KOPT-K1 (cell line): ENCODE results near the gene ETNK1.

Source experiments
- H3K27ac ChIP-seq: fragments of 200-600 bp; sonication (generic); 2 replicates; pipeline ENCODE4 v1.5.1; 2016; ENCODE audit warnings: antibody characterized with exemption, mild to moderate bottlenecking, low read depth, low read length; ENCODE audit not compliant: poor library complexity, severe bottlenecking
- H3K36me3 ChIP-seq: fragments of 200-600 bp; sonication (generic); 2 replicates; pipeline ENCODE4 v1.5.1; 2017; ENCODE audit warnings: antibody characterized with exemption, mild to moderate bottlenecking, low read length, moderate library complexity; ENCODE audit not compliant: insufficient read depth
- H3K9me3 ChIP-seq: fragments of 200-600 bp; sonication (generic); 2 replicates; pipeline ENCODE4 v1.5.1; 2017; ENCODE audit warnings: antibody characterized with exemption, low read length, mild to moderate bottlenecking; ENCODE audit not compliant: insufficient read depth, poor library complexity, severe bottlenecking

ETNK1 gene

GRCh38 chr12:22617630-22618029 lies 7.3 kb upstream of the ETNK1 start:
- Histone ChIP-seq H3K9me3 (peaks cover 55% of the 10 kb centered on the region), H3K27ac (no peak overlapping the region), H3K36me3 (no peaks in the 10 kb centered on the region)

GRCh38 chr12:22624548-22624869 lies 462 bp upstream of the ETNK1 start:
- Histone ChIP-seq H3K9me3 (no peaks in the 10 kb centered on the region), H3K36me3 (no peaks in the 10 kb centered on the region), H3K27ac (peak overlapping the region; percentile 87)

- Histone ChIP-seq H3K9me3 (no peaks in the 10 kb centered on the region), H3K36me3 (peaks cover 6% of the 10 kb centered on the region; the same call in 1 of the 2 replicates), H3K27ac (peak overlapping the region; percentile 87)
These were observed 857 bp downstream of the ETNK1 start for GRCh38 chr12:22625762-22626294.

GRCh38 chr12:22626406-22626805 lies 1.4 kb downstream of the ETNK1 start:
- Histone ChIP-seq H3K36me3 (peaks cover 10% of the 10 kb centered on the region), H3K9me3 (no peaks in the 10 kb centered on the region), H3K27ac (peak overlapping the region; percentile 87)

GRCh38 chr12:22627371-22627770 lies 2.4 kb downstream of the ETNK1 start:
- Histone ChIP-seq H3K36me3 (peaks cover 20% of the 10 kb centered on the region), H3K9me3 (no peaks in the 10 kb centered on the region), H3K27ac (peak overlapping the region; percentile 13)

GRCh38 chr12:22628228-22628627 lies 3.3 kb downstream of the ETNK1 start:
- Histone ChIP-seq H3K9me3 (no peaks in the 10 kb centered on the region), H3K27ac (no peak overlapping the region), H3K36me3 (peaks cover 28% of the 10 kb centered on the region)

GRCh38 chr12:22631863-22632463 lies 7.0 kb downstream of the ETNK1 start:
- Histone ChIP-seq H3K9me3 (no peaks in the 10 kb centered on the region), H3K36me3 (peaks cover 57% of the 10 kb centered on the region), H3K27ac (no peak overlapping the region)

GRCh38 chr12:22634883-22635282 lies 9.9 kb downstream of the ETNK1 start:
- H3K9me3 ChIP-seq, result no peaks in the 10 kb centered on the region
- H3K36me3 ChIP-seq, result peaks cover 57% of the 10 kb centered on the region

GRCh38 chr12:22635812-22636211 lies 10.8 kb downstream of the ETNK1 start:
- Histone ChIP-seq H3K36me3 (peaks cover 51% of the 10 kb centered on the region), H3K27ac (no peak overlapping the region)

More at GRCh38 chr12:22634883-22635282, 9.9 kb downstream of the ETNK1 start:
- no peak overlapping the region for H3K27ac ChIP-seq

GRCh38 chr12:22640851-22641250 lies 15.9 kb downstream of the ETNK1 start:
- peaks cover 31% of the 10 kb centered on the region for H3K36me3 ChIP-seq
- H3K27ac ChIP-seq, result no peak overlapping the region
- H3K9me3 ChIP-seq, result no peaks in the 10 kb centered on the region

More at GRCh38 chr12:22635812-22636211, 10.8 kb downstream of the ETNK1 start:
- H3K9me3 ChIP-seq, result no peaks in the 10 kb centered on the region

- Histone ChIP-seq H3K9me3 (no peaks in the 10 kb centered on the region), H3K36me3 (peaks cover 31% of the 10 kb centered on the region), H3K27ac (no peak overlapping the region)
These were observed 16.5 kb downstream of the ETNK1 start for GRCh38 chr12:22641353-22642053.

- no peaks in the 10 kb centered on the region for H3K9me3 ChIP-seq
- H3K27ac ChIP-seq, result no peak overlapping the region
- peaks cover 58% of the 10 kb centered on the region for H3K36me3 ChIP-seq
These were observed 23.7 kb downstream of the ETNK1 start for GRCh38 chr12:22648668-22649067.

GRCh38 chr12:22653075-22653474 lies 28.1 kb downstream of the ETNK1 start:
- H3K27ac ChIP-seq, result no peak overlapping the region

GRCh38 chr12:22653791-22654190 lies 28.8 kb downstream of the ETNK1 start:
- Histone ChIP-seq H3K9me3 (no peaks in the 10 kb centered on the region), H3K36me3 (peaks cover 36% of the 10 kb centered on the region), H3K27ac (no peak overlapping the region)

More at GRCh38 chr12:22653075-22653474, 28.1 kb downstream of the ETNK1 start:
- Histone ChIP-seq H3K9me3 (no peaks in the 10 kb centered on the region), H3K36me3 (peaks cover 36% of the 10 kb centered on the region)

GRCh38 chr12:22656376-22656775 lies 31.4 kb downstream of the ETNK1 start:
- H3K36me3 ChIP-seq, result peaks cover 47% of the 10 kb centered on the region

GRCh38 chr12:22656831-22657230 lies 31.9 kb downstream of the ETNK1 start:
- Histone ChIP-seq H3K36me3 (peaks cover 47% of the 10 kb centered on the region), H3K27ac (no peak overlapping the region), H3K9me3 (no peaks in the 10 kb centered on the region)

More at GRCh38 chr12:22656376-22656775, 31.4 kb downstream of the ETNK1 start:
- Histone ChIP-seq H3K9me3 (no peaks in the 10 kb centered on the region), H3K27ac (no peak overlapping the region)
